Measurements from ENCODE around the gene ARID2. TPM values are rescaled to one million over a fixed set of nuclear protein-coding genes. Genes with fewer than 3 reads are reported as not detected.

Gene ARID2
- total RNA-seq, 1 donor from 2014 or later: 17.2 TPM

DNA sequence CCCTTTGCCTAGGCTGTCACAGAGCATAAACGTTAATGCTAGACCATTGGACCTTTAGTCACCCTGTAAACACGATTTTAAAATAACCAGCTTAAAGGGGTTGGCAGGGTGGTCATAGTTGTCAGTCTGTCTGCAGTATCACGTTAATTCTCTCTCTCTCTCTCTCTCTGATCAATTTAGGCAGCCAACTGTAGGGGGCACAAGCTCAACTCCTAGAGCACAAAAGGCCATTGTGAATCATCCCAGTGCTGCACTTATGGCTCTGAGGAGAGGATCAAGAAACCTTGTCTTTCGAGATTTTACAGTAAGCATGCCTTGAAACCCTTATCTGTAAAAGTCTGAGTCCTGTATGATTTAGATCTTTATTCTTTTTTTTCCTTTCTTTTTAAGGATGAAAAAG is 163.7 kb downstream of the ARID2 start:
- DNase-seq (no peak), ATAC-seq (no peak)
- intact Hi-C loops (cut with micrococcal nuclease): no loop called here

- DNase-seq: no peak
- no peak for ATAC-seq
- intact Hi-C loops (cut with micrococcal nuclease): no loop called here
Observed at GRCh38 chr12:45895961-45896360, 166.5 kb downstream of the ARID2 start.

- ATAC-seq (no peak), DNase-seq (no peak)
- intact Hi-C loops (cut with micrococcal nuclease): no loop called here
Observed at GRCh38 chr12:45898094-45898493, 168.6 kb downstream of the ARID2 start.

DNA sequence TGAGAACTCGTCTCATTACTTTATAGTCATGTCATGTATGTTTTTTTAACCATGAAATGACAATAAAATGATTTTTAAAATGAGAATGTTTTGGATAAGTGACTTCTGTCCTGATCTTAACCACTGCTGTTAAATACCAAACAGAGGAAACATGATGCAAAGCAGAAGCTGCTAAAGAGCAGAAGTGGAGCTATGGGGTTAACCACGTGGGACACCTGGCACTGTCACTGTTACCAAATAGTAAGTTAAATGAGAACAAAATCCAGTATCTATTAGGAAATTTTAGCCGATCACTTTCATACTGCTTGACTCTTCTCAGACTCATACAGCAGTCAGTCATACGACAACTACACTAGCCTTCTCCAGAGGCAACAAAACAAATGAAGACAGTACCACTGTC is 178.4 kb downstream of the ARID2 start:
- ATAC-seq: no peak
- intact Hi-C loops (cut with micrococcal nuclease): no loop called here

GRCh38 chr12:45909041-45909713 is 179.7 kb downstream of the ARID2 start:
- intact Hi-C loops (cut with micrococcal nuclease): no loop called here
- DNase-seq (no peak), ATAC-seq (no peak)

More for the DNA sequence above, 178.4 kb downstream of the ARID2 start:
- DNase-seq: no peak

DNA sequence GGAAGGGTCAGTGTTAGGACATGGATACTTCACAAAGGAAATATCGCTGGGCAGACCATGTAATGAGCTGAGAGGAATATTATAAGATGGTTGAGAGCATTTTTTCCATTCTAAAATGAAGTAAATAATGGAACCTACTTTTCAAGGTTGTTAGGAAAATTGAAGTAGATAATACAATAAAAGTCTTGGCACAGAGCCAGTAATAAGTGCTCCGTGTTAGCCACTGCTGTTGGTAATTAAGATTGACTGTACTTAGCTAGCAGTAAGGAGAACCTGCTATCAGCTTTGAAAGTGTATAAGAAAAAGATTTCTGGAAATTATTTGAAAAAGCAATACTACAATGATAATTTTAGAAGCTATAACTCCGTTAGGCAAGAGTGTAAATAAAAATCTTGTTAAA is 183.3 kb downstream of the ARID2 start:
- intact Hi-C loops (cut with micrococcal nuclease): no loop called here
- DNase-seq (no peak), ATAC-seq (no peak)

- ATAC-seq (no peak), DNase-seq (no peak)
- intact Hi-C loops (cut with micrococcal nuclease): no loop called here
Observed at GRCh38 chr12:45913631-45914030, 184.1 kb downstream of the ARID2 start.

DNA sequence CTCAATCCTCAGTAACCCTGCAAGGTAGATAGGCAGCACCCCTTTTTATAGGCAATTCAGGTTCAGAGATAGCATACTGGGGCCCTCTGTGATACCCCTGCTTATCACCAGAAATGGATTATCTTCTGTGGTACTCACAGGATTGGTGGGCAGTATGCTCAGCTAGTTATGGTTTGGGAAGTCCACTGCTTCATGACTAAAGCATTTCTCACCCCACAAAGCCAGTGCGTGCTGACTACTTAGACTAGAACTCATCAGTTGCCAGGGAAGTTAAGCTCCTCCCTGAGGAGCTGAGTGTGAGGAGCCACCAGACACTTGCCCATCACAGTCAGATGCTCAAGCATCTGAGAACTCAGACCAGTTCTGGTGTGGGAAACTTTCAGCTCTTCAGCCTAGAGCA is 184.6 kb downstream of the ARID2 start:
- DNase-seq (no peak), ATAC-seq (no peak)
- intact Hi-C loops (cut with micrococcal nuclease): no loop called here

GRCh38 chr12:45915405-45915804 is 185.9 kb downstream of the ARID2 start:
- intact Hi-C loops (cut with micrococcal nuclease): no loop called here
- DNase-seq (no peak), ATAC-seq (no peak)

- DNase-seq: no peak
- no peak for ATAC-seq
- intact Hi-C loops (cut with micrococcal nuclease): no loop called here
Observed at GRCh38 chr12:45918818-45919217, 189.3 kb downstream of the ARID2 start.

DNA sequence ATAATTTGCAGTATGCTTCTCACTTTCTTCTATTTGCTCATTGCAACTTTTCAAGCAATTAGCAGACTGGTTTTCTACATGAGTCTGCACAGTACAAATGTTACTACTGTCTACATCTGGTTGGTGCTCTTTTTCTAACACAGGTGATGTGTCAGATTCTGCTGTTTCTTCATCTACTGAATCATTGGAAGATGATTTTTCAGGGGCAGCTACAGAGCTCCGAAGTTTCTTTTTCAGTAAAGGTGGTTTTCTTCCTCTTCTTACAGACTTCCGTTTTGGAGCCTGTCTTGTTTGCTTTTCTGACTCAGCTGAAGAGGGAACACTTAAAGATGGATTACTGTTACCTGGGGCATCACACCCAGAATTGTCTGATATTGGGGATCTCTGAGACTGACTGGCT is 198.8 kb downstream of the ARID2 start:
- no peak for ATAC-seq
- no peak for DNase-seq
- intact Hi-C loops (cut with micrococcal nuclease): no loop called here

DNA sequence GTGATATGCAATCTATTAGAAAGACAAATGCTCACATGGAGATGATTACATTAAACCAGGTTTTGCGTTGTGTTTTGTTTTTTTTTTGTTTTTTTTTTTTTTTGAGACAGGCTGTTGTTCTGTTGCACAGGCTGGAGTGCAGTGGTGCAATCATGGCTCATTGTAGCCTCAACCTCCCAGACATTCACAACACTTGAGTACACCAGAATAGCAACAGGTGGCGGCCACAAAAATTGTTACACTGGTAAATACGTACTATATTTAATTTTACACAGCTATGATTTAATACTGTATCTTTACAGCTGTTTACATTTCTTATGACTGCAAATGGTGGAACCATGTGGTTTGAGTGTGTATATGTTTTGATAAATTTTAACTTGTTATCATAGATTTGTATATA is 200.9 kb downstream of the ARID2 start:
- intact Hi-C loops (cut with micrococcal nuclease): no loop called here
- ATAC-seq (peak; percentile 52), DNase-seq (no peak)

GRCh38 chr12:45933504-45933903 is 204.0 kb downstream of the ARID2 start:
- ATAC-seq (no peak), DNase-seq (no peak)
- intact Hi-C loops (cut with micrococcal nuclease): no loop called here

DNA sequence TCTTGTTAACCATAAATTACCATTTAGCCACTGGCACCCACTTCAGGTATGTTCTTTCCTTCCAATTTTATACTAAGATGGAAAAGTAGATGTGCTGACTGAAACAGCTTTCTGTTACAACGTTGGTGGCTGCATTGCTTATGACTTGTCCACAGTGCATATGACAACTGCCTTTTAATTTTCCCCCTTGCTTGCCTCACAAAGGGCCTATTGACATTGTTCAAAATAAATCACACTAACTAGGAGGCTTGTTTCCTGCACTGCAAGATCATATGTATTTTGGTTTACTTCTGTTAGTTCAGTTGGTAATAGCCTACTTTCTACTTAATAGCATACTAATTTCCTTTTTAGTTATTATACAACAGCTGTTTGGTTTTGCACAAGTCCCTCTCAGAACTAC is 205.4 kb downstream of the ARID2 start:
- ATAC-seq (no peak), DNase-seq (no peak)
- intact Hi-C loops (cut with micrococcal nuclease): no loop called here

GRCh38 chr12:45938566-45938965 is 209.1 kb downstream of the ARID2 start:
- no peak for DNase-seq
- intact Hi-C loops (cut with micrococcal nuclease): no loop called here

DNA sequence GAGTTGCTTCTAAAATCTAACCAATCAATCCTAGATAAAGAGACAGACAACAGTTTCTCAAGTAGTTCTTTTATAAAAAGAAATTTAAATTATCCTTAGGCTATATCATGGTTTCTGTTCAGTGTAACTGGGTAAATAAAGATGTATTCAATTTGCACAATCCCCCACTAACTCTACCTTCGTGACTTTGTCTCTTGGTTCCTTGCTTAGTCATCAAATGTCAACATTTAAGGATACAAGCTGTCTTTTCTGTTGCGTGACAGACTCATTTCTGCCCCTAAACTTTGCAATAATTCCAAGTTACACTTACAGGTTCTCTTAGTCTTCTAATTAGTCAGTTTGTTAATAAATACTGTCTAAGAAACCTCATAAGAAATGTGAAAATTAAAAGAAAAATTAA is 210.3 kb downstream of the ARID2 start:
- ATAC-seq (no peak), DNase-seq (no peak)
- intact Hi-C loops (cut with micrococcal nuclease): no loop called here

More at GRCh38 chr12:45938566-45938965, 209.1 kb downstream of the ARID2 start:
- no peak for ATAC-seq

- DNase-seq: no peak
- no peak for ATAC-seq
- intact Hi-C loops (cut with micrococcal nuclease): no loop called here
Observed at GRCh38 chr12:45944771-45945170, 215.3 kb downstream of the ARID2 start.

GRCh38 chr12:45946435-45946834 is 216.9 kb downstream of the ARID2 start:
- DNase-seq (no peak), ATAC-seq (no peak)
- intact Hi-C loops (cut with micrococcal nuclease): no loop called here

GRCh38 chr12:45948546-45948945 is 219.0 kb downstream of the ARID2 start:
- intact Hi-C loops (cut with micrococcal nuclease): no loop called here
- DNase-seq (no peak), ATAC-seq (no peak)

All from left ventricle myocardium superior (tissue), 1 donor.